Suprapubic skin (tissue), 4 donors: Measurements from ENCODE around the gene ZNF22.

Experiments
- POLR2A ChIP-seq, 2 donors: fragments of 450-650 bp; IDR thresholded peaks; one replicate each; pipeline ENCODE4 v1.6.1; 2017; ENCODE audit warnings: antibody characterized with exemption in 2 of 2, mild to moderate bottlenecking in 2 of 2, moderate library complexity in 2 of 2
- POLR2AphosphoS5 ChIP-seq, 3 donors: sonication (generic); formaldehyde crosslinking; IDR thresholded peaks; one replicate each; pipeline ENCODE4 v1.6.1; 2017; ENCODE audit warnings: antibody characterized with exemption in 3 of 3
- TF ChIP-seq, protein P1 (sequence below), 2 donors: fragments of 200-600 bp in 1 of 2; fragments of 450-650 bp in 1 of 2; sonication (generic) in 1 of 2; IDR thresholded peaks; one replicate each; pipeline ENCODE4 v1.5.1; 2016 to 2019; ENCODE audit warnings: antibody characterized with exemption in 2 of 2, mild to moderate bottlenecking in 1 of 2, moderate library complexity in 1 of 2

DNA sequence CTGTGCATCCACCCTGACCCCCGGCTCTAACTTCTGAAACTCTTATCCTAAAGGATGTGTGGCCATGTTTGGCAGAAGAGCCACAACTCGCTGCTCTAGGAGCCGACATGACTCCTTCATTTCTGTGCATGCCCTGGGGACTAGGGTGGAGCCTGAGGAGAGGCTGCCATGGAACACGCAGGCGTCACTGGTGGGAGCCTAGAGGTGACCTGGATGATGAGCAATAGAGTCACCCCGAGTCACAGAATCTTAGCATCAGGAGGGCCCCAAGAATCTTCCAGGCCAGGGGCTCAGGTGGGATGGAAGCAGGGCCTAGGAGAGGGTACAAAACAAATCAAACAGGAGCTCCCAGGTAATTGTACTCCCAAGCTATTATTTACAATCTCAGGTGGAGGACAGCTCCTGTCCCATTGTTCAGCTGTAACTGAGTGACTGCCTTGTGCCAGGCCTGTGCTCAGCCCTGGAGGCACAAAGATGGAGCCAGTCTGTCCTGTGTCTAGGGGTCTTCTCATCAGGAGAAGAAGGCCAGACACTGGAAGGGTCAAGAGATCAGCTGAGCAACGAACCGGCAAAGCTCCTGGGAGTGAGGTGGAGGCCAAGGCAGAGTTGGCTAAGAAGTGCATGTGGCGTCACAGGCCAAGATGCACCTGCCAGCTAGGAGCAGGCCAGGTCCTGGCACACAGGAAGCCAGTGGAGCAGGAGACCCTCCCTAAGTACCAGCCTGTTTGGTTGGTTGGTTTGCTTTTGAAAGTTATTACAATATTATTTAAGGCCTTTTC lies 5.8 kb upstream of the ZNF22 start:
- TF ChIP-seq, protein P1, sequence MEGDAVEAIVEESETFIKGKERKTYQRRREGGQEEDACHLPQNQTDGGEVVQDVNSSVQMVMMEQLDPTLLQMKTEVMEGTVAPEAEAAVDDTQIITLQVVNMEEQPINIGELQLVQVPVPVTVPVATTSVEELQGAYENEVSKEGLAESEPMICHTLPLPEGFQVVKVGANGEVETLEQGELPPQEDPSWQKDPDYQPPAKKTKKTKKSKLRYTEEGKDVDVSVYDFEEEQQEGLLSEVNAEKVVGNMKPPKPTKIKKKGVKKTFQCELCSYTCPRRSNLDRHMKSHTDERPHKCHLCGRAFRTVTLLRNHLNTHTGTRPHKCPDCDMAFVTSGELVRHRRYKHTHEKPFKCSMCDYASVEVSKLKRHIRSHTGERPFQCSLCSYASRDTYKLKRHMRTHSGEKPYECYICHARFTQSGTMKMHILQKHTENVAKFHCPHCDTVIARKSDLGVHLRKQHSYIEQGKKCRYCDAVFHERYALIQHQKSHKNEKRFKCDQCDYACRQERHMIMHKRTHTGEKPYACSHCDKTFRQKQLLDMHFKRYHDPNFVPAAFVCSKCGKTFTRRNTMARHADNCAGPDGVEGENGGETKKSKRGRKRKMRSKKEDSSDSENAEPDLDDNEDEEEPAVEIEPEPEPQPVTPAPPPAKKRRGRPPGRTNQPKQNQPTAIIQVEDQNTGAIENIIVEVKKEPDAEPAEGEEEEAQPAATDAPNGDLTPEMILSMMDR (IDR thresholded peaks at IDR 0.05): no peak
- TF ChIP-seq POLR2AphosphoS5 (IDR thresholded peaks at IDR 0.05) (no peak), POLR2A (IDR thresholded peaks at IDR 0.05) (no peak)
